Ammon's horn (tissue), 1 donor: Measurements from ENCODE around the gene PLEKHA4.
"Not testable (repeated sequence)": the region's sequence is repeated elsewhere in the genome, so short reads cannot be mapped to it uniquely, and the experiment has no call there.

Source experiments
- DNase-seq: peaks from one replicate; pipeline ENCODE4 v3.0.0-alpha.2; 2016; ENCODE audit warnings: low spot score

PLEKHA4 gene

DNA sequence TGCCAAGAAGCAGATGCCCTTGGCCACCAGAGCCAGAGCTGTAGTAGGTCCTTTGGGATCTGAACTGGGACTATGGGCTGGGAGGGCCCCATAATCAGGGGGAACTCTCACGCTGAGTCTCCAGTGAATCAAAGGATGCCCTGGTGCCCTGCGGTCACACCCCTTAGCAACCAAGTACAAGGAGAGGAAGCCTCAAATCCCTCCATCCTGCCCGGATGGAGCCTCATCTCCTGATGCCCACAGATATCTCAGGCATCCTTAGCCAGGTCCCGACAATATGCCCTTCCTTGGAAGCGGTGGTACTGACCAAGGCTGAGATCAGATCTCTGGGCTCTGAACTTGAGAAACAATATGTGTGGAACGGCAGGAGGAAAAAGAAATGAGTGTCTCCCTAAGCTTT, 1.7 kb downstream of the PLEKHA4 start:
- no peak for DNase-seq

DNA sequence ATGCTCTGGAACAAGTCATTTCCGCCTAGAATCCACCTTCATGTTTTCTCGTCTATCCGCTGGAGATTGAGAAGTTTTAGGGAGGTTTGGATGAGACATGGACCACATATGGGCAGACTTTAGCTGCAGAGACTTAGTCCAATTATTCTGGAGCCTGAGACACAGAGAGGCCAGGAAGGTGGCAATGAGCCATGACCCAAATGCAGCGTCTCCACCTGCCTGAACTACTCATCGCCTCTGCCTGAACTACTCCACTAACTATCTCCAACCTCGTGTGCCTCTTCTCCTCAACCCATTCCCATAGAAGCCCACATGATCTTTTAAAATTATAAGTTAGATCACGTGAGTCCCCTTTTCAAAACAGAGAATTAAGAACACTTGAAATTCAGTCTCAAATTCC, 5.6 kb downstream of the PLEKHA4 start:
- no peak for DNase-seq

DNA sequence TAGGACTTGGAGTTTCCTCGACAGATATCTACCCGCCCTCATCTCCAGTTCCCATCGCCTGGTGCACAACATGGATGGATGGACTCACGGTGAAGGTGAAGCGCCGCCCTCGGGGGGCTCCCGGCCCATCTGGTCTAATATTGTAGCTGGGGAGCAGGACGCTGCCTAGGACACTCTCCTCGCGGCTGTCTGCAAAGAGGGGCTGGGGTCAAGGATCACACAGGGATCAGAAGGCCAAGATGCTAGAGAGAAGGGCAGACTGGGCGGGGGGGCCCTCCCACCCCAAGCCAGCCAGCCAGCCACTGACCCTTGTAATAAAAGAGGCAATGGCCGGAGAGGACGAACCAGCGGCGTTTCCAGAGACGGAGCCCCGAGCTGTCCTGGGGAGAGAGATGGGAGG, 7.1 kb downstream of the PLEKHA4 start:
- no peak for DNase-seq

DNA sequence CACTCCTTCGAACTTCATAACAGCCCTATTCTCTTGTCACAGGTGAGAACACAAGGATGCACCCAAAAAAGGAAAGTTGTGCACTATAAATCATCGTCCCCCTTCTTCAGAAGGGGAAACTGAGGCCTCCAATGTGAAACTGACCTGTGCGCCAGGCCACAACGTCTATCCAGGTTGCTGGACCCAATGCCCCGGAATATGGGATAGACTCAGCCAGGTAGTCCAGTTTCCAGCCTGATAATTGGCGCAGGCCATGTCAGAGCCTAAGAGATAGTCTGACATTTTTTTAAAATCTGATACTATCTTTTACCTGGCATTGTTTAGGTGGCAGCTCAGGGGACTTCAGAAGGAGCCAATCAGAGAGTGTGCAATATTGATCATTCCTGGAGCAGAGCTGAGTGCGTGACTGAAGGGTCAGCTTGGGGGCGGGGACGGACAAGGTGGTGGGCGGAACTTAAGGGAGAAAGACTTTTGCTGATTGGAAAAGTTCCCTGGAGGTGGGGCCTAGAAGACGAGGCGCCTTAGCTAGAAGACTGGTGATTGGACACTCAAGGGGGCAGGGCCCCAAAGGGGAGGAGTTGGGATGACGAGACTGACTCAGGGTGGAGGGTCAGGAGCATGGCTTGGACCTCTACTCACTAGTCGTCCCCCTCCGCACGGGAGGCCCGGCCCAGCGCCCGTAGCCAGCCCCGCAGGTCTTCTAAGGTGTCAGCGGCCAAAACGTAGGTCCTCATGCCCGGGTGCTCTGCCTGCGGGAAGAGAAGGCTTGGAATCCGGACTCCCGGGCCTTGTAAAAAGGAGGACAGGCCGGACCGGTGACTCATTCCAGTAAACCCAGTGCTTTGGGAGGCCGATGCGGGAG, 8.5 kb downstream of the PLEKHA4 start:
- no peak for DNase-seq

DNA sequence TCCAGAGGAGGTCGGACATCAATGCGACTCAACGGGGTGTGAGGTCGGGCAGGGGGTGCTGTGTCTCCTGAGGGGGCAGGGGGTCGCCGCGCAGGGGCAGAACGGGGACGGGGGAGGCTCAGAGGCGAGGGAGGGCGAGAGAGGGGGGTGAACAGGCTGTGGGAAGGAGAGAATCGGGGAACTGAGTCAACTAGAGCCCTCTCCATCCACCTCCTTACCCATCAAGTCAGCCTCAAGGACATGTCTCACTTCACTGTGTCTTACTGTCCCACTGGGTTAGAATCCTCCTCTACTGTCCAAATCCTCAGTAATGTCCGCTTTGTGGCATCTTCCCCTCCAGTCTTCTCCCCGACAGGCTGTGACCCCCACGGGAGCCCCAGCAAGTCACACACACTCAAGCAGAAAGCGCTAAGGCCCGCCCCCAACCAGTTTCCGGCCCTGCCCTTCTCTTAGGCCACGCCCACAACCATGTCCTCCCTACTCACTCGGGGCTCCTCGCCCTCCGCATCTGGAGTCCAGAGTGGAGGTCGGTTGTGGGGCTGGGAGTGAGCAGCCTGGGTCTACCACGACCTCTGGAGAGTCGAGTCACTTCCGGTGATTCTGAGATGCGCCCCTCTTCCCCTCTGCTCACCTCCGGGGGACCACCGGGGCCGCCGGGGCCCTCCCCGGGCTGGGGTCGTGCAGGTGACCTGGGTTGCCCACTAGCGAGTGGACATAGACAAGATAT, 9.3 kb downstream of the PLEKHA4 start:
- no peak for DNase-seq

DNA sequence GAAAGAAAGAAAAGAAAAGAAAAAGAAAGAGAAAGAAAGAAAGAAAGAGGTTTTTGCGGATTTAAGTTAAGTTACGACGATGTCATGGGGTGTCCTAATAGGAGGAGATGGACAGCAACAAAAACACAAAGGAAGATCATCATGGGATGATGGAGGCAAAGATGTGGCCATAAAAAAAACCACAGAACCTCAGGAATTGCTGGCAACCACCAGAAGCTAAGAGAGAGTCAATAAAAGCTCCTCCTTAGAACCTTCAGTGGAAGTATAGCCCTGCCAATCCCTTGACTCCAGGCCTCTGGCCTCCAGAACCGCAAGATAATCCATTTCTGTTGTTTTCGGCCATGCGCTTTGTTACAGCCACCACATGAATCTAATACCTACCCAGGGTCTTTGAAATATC, 11.5 kb downstream of the PLEKHA4 start:
- DNase-seq, result no peak

DNA sequence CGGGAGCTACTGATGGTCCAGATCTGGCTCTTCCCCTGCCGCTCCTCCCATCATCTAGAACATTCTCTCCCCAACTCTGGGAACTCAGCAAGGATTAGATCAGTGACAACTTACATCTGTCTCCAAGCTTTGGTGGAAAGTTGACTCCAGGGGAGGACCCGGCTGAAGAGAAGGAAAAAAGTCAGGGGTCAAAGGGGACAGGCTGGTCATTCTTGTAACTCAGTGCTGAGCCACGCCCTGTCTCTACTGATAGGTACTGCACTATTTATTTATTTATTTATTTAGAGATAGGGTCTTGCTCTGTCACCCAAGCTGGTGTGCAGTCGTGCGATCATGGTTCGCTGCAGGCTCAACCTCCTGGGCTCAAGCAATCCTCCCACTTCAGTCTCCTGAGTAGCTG, 14.3 kb downstream of the PLEKHA4 start:
- DNase-seq, result no peak

DNA sequence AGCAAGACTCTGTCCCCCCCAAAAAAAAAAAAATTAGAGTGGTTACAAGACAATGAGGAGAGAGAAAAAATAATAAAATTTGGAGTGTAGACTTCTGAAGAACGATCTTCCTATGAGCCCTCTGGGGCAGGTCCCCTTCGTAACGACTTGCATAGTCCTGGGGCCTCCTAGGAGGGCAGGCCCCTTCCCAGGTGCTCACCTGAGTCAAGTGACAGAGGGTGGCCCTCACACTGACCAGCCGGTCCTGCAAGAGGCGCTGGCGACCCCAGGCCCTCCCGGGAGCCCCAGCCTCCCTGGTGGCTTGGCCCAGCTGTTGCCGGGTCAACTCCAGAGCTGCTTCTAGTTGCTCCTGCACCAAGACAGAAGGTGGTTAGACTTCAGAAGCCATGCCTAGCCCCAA, 14.9 kb downstream of the PLEKHA4 start:
- DNase-seq, result no peak

DNA sequence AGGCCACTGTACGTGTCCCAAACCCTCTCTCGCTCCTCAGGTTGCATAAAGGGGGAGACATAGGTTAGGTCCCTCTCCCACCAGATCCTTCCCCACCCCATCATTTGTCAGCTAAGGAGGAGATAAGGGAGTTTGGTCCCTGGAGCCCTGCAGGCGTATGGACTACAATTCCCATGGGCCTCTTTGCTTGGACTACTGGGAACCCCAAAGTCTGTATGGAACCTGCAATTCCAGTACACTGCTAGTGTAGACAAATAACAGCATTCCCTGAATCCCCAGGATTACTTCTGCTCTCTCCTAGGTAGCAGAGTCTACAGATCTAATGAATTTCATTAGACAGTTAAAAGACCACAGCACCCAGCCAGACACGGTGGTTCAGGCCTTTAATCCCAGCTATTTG, 16.1 kb downstream of the PLEKHA4 start:
- no peak for DNase-seq

DNA sequence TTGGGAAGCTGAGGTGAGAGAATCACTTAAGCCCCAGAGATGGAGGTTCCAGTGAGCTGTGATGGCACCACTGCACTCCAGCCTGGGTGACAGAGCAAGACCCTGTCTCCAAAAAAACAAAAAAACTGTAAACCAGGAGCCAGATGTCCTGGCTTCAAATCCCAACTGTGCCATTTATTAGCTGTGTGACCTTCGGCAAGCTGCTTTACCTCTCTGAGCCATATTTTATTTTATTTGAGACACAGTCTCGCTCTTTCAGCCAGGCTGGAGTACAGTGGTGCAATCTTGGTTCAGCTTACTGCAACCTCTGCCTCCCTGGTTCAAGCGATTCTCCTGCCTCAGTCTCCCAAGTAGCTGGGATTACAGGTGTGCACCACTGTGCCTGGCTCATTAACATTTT, 21.8 kb downstream of the PLEKHA4 start:
- not testable (repeated sequence) for DNase-seq

DNA sequence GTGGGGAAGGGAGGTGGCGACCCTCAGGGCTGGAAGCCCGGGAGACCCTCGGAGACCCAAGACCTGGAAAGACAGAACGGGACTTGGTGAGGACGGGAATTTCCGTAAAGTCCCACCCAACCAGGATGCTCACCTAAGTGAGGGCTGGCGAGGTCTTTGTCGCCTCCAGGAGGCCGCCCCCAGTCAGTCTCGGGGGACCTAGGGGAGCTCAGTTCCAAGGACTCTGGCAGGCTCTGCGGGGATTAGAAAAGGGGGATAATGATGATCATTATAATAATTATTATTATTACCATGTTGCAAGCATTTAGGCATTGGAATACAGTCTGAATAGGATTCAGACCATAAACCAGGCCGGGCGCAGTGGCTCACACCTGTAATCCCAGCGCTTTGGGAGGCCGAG, 23.0 kb downstream of the PLEKHA4 start:
- no peak for DNase-seq

DNA sequence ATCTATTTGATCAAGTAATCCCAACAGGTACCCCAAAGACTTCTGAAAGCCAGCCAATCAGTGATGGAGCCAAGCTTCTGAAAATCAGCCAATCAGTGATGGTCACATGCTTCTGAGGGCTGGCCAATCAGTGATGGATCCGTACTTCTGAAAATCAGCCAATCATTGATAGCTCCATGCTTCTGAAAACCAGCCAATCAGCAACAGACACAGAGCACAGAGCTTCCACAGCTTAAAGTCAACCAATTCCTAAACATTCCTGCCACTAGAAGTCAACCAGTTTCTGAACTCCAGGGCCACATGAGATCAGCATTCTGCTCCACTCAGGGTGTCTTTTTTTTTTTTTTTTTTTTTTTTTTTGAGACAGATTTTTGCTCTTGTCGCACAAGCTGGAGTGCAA, 23.9 kb downstream of the PLEKHA4 start:
- DNase-seq, result no peak

DNA sequence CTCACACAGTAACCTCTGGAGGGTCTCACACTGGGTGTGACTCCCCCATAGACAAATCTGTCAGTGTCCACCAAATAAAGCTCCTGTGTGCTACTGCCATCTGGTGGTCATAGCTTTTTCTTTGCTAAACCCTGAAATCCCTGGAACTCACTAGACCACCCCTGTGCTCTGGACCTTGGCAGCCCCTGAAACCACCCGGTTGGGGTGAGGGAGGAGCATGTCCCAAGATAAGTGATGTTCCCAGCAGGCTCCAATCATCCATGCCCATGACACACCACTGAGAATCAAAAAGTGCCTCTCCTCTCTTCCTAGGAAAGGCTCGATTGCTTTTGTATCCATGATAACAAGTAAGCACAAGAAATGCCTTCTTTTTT, 25.6 kb downstream of the PLEKHA4 start:
- peak; percentile 62 for DNase-seq

DNA sequence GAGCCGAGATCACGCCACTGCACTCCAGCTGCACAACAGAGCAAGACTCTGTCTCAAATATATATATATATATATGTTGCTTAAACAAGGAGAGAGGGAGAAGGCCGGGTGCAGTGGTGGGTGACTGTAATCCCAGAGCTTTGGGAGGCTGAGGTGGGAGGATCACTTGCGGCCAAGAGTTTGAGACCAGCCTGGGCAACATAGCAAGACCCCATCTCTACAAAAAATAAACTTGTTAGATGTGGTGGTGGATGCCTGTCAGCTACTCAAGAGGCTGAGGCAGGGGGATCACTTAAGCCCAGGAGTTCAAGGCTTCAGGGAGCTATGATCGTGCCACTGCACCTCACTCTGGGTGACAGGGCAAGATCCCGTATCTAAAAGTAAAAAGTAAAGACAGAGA, 26.8 kb downstream of the PLEKHA4 start:
- DNase-seq, result no peak

DNA sequence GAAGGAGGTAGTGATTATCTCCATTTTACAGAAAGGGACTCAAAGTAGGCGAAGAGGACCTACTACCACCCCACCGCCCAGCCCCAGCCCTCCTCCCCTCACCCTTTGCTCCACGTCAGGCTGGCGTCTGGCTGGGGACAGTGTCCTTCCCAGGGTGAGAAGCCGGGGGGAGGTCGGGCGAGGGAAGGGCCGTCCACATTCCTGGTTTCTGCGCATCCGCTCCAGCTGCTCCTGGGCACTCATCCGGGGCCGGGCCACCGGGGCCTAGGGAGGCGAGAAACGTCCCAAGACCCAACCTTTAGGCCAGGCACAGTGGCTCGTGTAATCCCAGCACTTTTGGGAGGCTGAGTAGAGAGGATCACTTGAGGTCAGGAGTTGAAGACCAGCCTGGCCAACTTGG, 27.4 kb downstream of the PLEKHA4 start:
- no peak for DNase-seq

DNA sequence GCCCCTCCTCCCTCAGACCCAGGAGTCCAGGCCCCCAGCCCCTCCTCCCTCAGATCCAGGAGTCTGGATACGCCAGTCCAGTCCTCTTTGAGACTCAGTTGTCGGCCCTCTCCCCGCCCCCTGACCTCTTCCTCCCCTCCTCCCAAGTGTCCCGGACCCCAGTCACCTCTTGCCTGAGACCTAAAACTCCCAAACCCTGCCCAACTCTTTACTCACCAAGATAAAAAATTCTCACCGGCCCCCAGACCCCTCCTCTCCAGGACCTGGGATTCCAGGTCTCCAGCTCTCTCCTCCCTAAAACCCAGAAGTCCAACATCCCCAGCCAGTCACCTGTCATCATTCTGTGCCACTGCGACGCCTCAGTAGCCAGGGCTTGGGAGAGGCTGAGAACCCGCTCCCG, 30.7 kb downstream of the PLEKHA4 start:
- no peak for DNase-seq

DNA sequence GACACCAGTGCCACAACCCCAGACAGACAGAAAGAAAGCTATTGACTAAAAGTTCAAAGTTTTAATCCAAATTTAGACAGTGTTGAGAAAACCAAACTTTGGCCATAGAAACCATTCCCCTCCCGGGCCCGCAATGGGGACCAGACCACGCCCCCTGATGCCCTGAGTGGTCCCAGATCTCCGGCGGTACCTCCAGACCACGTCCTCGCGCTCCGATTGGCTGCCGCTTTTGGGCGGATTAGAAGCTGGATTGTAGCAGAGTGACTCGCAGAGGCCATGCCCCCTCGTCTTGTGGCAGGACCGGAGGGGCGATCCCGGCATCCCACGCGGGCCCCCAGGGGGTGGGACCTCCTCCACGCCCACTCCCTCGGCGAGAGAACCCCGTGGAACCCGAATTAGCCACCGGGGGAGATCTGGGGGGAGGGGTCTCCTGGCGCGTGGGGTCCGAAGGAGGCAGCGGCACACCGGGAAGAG, 31.3 kb downstream of the PLEKHA4 start:
- peak; percentile 89 for DNase-seq

DNA sequence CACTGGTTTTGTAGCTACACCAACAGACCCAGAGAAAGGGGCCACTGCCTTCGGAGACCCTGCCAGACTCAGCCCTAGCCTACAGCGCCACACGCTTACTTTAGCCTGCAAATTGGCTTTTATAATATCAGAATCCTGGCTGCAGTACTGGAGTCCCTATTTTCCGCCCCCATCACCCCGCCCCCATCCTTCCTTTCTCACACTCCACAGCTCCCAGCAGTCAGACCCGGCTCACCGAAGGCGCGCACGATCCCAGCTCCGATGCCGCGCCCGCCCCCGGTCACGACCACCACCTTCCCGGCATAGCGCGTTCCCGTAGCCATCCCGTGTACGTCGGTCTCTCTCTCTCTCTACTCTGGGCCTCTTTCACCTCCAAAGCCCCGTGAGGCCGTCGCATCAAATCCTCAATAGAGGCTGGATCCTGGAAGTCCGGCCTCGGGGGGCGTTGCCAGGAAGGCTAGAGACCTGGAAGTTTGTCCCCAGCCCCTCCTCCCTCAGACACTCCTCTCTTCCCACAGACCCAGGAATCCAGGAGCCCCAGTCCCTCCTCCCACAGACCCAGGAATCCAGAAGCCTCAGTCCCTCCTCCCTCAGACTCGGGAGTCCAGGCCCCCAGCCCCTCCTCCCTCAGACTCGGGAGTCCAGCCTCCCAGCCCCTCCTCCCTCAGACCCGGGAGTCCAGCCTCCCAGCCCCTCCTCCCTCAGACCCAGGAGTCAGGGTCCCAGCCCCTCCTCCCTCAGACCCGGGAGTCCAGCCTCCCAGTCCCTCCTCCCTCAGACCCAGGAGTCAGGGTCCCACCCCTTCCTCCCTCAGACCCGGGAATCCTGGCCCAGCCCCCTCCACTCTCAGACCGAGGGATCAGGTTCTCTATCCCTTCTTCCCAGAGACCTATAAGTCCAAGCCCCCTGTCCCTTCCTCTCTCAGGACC, 32.1 kb downstream of the PLEKHA4 start, which contains the start of gene HSD17B14:
Gene HSD17B14, minus strand, starts transcription at position 403 of the 929 bp plus-strand sequence. Its CDS starts 80 bp downstream, at position 323.
- DNase-seq, result peak; percentile 57

DNA sequence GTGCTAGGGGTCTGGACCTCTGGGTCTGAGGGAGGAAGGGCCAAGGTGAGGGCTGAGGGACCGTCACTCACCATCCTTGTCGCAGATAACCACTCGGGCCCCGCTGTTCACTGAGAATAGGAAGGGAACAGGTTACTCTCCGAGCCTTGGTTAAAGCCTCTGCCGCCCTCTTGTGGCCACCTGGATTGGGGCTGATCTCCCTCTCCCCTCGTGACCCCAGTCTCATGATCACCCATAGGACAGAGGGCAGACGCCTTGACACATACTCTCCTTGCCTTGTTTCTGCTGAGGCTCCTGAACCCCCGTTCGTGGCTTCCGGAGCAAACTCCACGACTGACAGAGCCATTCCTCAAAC, 32.7 kb downstream of the PLEKHA4 start:
- DNase-seq, result peak; percentile 94

DNA sequence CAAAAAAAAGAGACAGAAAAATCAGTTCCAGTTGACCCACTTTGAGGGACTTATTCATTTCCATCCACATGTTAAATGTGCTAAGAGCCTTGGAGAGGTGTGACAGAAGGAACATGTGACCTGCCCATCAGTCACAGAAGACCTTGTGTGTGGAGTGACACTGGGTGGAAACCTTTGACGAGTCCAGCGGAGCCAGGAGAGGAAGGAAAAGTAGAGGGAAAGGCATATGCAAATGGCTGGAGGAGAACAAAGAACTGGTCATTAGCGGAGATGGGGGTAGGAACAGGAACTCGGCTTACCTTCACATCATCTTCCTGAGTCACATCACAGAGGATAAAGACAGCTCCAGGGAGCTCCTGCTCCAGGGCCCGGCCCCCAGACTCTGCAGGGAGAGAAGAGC, 34.4 kb downstream of the PLEKHA4 start:
- no peak for DNase-seq

DNA sequence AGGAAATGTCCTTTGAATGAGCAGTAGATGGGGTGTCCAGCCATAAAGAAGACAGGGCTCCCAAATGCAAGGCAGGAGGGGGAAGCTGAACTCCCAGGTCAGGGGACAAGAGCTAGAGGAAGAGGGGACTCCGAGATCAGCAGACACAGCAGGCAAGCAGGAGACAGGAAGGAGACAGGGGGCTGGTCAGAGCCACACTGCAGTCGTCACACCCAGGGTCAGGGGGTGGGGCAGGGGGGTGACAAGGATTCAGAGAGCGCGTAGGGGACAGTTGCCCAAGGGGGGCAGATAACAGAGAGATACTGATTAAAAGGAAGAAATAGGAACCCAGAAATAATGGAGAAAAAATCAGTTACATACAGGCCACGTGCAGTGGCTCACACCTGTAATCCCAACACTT, 35.4 kb downstream of the PLEKHA4 start:
- no peak for DNase-seq

DNA sequence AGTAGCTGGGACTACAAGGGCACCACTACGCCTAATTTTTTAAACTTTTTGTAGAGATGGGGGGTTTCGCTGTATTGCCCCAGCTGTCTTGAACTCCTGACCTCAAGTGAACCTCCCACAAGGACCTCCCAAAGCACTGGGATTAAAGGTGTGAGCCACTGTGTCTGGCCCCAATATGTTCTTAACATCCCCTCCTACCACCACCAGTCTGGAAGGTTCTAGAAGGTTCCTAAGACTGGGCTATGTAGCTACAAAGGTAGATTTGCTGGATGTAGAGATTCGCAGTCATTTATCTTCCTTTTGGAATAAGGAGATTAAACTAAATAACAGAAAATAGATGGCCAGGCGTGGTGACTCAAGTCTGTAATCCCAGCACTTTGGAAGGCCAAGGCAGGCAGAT, 37.5 kb downstream of the PLEKHA4 start:
- no peak for DNase-seq
